DOHH2 (cell line): ENCODE results near the gene ATP8A2.

Experiments
- CTCF ChIP-seq: fragments of 200-600 bp; sonication (generic); IDR thresholded peaks from one replicate; pipeline ENCODE4 v1.5.1; 2014; ENCODE audit warnings: antibody characterized with exemption, mild to moderate bottlenecking, low read depth, low read length; ENCODE audit not compliant: poor library complexity, severe bottlenecking
- EZH2phosphoT487 ChIP-seq: fragments of 200-600 bp; sonication (generic); IDR thresholded peaks from 2 replicates; pipeline ENCODE4 v1.6.1; 2017; ENCODE audit warnings: borderline replicate concordance, mild to moderate bottlenecking, antibody characterized with exemption, low read length, moderate library complexity, mixed read lengths

DNA sequence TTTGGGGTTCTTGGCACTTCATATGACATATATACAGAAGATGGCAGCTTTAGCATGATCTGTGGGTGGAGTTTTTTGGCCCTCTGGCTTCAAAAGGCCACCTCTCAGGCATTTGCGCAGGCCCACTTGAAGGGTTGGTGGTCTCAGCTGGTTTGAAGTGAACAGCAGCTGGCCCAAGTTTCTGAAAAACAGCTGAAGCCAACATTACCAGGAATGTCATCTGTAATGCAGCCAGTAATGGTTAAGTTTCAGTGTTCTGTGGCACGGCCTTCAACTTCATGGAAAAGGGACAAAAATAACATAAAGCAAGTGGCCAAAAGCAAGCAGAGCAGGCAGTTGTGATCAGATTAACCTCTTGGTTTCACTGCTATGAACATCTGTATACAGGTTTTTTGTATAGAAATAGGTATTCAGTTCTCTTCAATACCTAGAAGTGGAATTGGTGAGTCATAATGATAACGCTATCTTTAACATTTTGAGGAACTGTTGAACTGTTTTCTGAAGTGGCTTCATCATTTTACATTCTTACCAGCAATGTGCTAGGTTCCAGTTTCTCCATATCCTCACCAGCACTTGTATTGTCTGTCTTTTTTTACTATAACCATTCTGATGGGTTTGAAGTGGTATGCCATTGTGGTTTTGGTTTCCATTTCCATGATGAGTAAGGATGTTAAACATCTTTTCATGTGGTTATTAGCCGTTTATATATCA lies 434.6 kb downstream of the ATP8A2 start:
- TF ChIP-seq CTCF, result no peak
- TF ChIP-seq EZH2phosphoT487, result no peak
